Measurements from ENCODE around the gene DHX8. TPM values are rescaled to one million over a fixed set of nuclear protein-coding genes. Genes with fewer than 3 reads are reported as not detected.

Gene DHX8
- polyA plus RNA-seq, 3 donors, result 21.8 to 35.6 (median 26.5) TPM

GRCh38 chr17:43530288-43531081 lies 46.7 kb downstream of the DHX8 start:
- no peak overlapping the region for H3K9ac ChIP-seq (ENCODE audit: insufficient read depth, low read length, poor library complexity, severe bottlenecking)

GRCh38 chr17:43531082-43531378 lies 47.3 kb downstream of the DHX8 start:
- peaks cover 11% of the 10 kb centered on the region for H3K4me1 Mint-ChIP-seq
- no peak overlapping the region for H3K4me2 ChIP-seq (replicated peaks; ENCODE audit: extremely low read depth, low read length, poor library complexity, severe bottlenecking)
- no peak overlapping the region for H3K27ac ChIP-seq (ENCODE audit: low read depth in 1 of 2, low read length in 2 of 2)

More at GRCh38 chr17:43530288-43531081, 46.7 kb downstream of the DHX8 start:
- intact Hi-C loops (cut with micrococcal nuclease), result no loop called here
- Mint-ChIP-seq H3K9me3 (no peaks in the 10 kb centered on the region), H3K4me1 (peaks cover 9% of the 10 kb centered on the region), H3K27ac (peak overlapping the region in 1 of 7 donors; percentile 32), H3K4me3 (no peak overlapping the region), H3K36me3 (peaks cover 26 to 35% of the 10 kb centered on the region in 2 donors), H3K27me3 (ENCODE audit: low read depth in 3 of 3) (peaks cover 0 to 11% (median 1%) of the 10 kb centered on the region in 3 donors)
- no peak overlapping the region for H3K27ac ChIP-seq (ENCODE audit: low read depth in 1 of 2, low read length in 2 of 2)
- H3K79me2 ChIP-seq (ENCODE audit: insufficient read depth, low read length), result no peaks in the 10 kb centered on the region
- peaks cover 44% of the 10 kb centered on the region for H4K20me1 ChIP-seq (ENCODE audit: insufficient read depth, low read length)
- H3K9me3 ChIP-seq (replicated peaks in 1 of 2; ENCODE audit: control insufficient read depth in 1 of 2, insufficient read depth in 1 of 2, low read length in 2 of 2), result no peaks in the 10 kb centered on the region
- peaks cover 25 to 37% of the 10 kb centered on the region in 2 donors for H3K36me3 ChIP-seq (replicated peaks in 1 of 2; ENCODE audit: control insufficient read depth in 1 of 2, insufficient read depth in 2 of 2, low read length in 2 of 2)
- H3K4me1 ChIP-seq (ENCODE audit: control insufficient read depth in 1 of 2, insufficient read depth in 2 of 2, low read length in 2 of 2), result peaks cover 6 to 7% of the 10 kb centered on the region in 2 donors
- WGBS (ENCODE audit: insufficient coverage), result 0% methylated on average over 5 of the region's 23 CpGs
- H3K27me3 ChIP-seq (ENCODE audit: control insufficient read depth in 2 of 2, insufficient read depth in 2 of 2, low read length in 2 of 2), result no peaks in the 10 kb centered on the region
- no peak overlapping the region for H2AFZ ChIP-seq (ENCODE audit: insufficient read depth, low read depth, low read length, poor library complexity, severe bottlenecking)
- no peak overlapping the region for H3K4me2 ChIP-seq (replicated peaks; ENCODE audit: extremely low read depth, low read length, poor library complexity, severe bottlenecking)
- no peak for TF ChIP-seq CTCF (IDR thresholded peaks at IDR 0.05)
- H3K4me3 ChIP-seq (replicated peaks in 1 of 3; ENCODE audit: low read depth in 2 of 3, low read length in 3 of 3), result no peak overlapping the region
- no peak for DNase-seq

More at GRCh38 chr17:43531082-43531378, 47.3 kb downstream of the DHX8 start:
- Histone ChIP-seq H3K9ac (ENCODE audit: insufficient read depth, low read length, poor library complexity, severe bottlenecking) (no peak overlapping the region), H2AFZ (ENCODE audit: insufficient read depth, low read depth, low read length, poor library complexity, severe bottlenecking) (no peak overlapping the region), H3K79me2 (ENCODE audit: insufficient read depth, low read length) (no peaks in the 10 kb centered on the region), H3K9me3 (replicated peaks in 1 of 2; ENCODE audit: control insufficient read depth in 1 of 2, insufficient read depth in 1 of 2, low read length in 2 of 2) (no peaks in the 10 kb centered on the region), H4K20me1 (ENCODE audit: insufficient read depth, low read length) (peaks cover 39% of the 10 kb centered on the region), H3K36me3 (replicated peaks in 1 of 2; ENCODE audit: control insufficient read depth in 1 of 2, insufficient read depth in 2 of 2, low read length in 2 of 2) (peaks cover 19 to 32% of the 10 kb centered on the region in 2 donors), H3K27me3 (ENCODE audit: control insufficient read depth in 2 of 2, insufficient read depth in 2 of 2, low read length in 2 of 2) (no peaks in the 10 kb centered on the region), H3K4me3 (replicated peaks in 1 of 3; ENCODE audit: low read depth in 2 of 3, low read length in 3 of 3) (no peak overlapping the region), H3K4me1 (ENCODE audit: control insufficient read depth in 1 of 2, insufficient read depth in 2 of 2, low read length in 2 of 2) (peaks cover 6 to 7% of the 10 kb centered on the region in 2 donors)
- no peak for DNase-seq
- Mint-ChIP-seq H3K9me3 (no peaks in the 10 kb centered on the region), H3K4me3 (no peak overlapping the region), H3K27ac (peak overlapping the region in 1 of 7 donors; percentile 26), H3K27me3 (ENCODE audit: low read depth in 3 of 3) (peaks cover 0 to 11% (median 1%) of the 10 kb centered on the region in 3 donors), H3K36me3 (peaks cover 20 to 29% of the 10 kb centered on the region in 2 donors)
- intact Hi-C loops (cut with micrococcal nuclease), result no loop called here
- TF ChIP-seq CTCF (IDR thresholded peaks at IDR 0.05), result no peak
- no CpG with 5 or more reads among the region's 3 CpGs for WGBS (ENCODE audit: insufficient coverage)
